ENCODE data around the gene EPB41L2. TPM values are rescaled to one million over a fixed set of nuclear protein-coding genes. Genes with fewer than 3 reads are reported as not detected.
"Not testable (repeated sequence)": the region's sequence is repeated elsewhere in the genome, so short reads cannot be mapped to it uniquely, and the experiment has no call there.

The EPB41L2 gene
- total RNA-seq, 4 donors from 2014 or later = 58.8 to 105 (median 81.3) TPM

GRCh38 chr6:130810307-130811030 is 252.6 kb downstream of the EPB41L2 start:
- DNase-seq = no peak
- intact Hi-C loops (cut with DNase I) = no loop called here
- Histone ChIP-seq H3K4me1 (no peaks in the 10 kb centered on the region), H3K4me3 (replicated peaks in 1 of 3) (no peak overlapping the region), H3K27me3 (no peaks in the 10 kb centered on the region), H3K27ac (no peak overlapping the region), H3K9me3 (no peaks in the 10 kb centered on the region), H3K36me3 (no peaks in the 10 kb centered on the region)
- 58 to 74% methylated on average over 9 of the region's 9 CpGs for WGBS, 2 donors
- TF ChIP-seq POLR2A (IDR thresholded peaks at IDR 0.05) (no peak), CTCF (IDR thresholded peaks at IDR 0.05) (no peak)

DNA sequence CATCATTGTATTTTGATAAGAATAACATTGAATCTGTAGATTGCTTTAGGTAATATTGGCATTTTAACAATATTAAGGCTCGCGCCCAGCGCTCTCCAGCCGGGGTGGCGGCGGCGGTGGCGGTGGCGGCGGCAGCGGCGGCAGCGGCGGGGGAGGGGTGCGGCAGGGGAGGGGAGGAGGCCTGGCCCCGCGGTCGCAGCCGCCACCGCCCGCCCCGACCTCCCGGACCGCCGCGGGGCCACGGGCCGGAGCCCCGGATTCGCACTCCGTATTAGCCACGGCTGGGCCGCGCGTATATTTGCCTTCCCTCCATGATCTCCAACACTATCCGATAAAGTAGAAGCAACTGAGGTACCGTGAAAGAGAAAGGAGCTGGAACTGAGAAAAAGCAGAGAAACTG is 261.7 kb downstream of the EPB41L2 start:
- H3K4me3 ChIP-seq (replicated peaks in 1 of 3); H3K36me3 ChIP-seq; H3K9me3 ChIP-seq; H3K27me3 ChIP-seq; intact Hi-C loops (cut with DNase I); H3K4me1 ChIP-seq; H3K27ac ChIP-seq; DNase-seq: not testable (repeated sequence)
- 98% methylated on average over 35 to 37 of the region's 37 CpGs for WGBS, 2 donors

DNA sequence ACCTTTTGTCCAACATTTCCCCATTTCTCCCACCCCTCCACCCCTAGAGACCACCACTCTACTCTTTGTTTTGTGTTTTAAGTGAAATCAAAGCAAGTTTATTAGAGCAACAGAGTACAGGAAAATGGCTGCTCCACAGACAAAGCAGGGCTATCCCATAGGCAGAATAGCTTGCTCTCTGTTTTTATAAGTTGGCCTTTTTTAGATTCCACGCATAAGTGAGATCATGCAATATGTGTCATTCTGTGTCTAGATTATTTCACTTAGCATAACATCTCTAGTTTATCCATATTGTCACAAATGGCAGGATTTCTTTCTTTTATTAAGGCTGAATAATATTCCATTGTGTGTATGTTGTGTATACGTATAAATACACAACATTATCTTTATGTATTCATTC is 266.0 kb downstream of the EPB41L2 start:
- Histone ChIP-seq H3K9me3 (no peaks in the 10 kb centered on the region), H3K4me3 (replicated peaks in 1 of 3) (no peak overlapping the region), H3K36me3 (no peaks in the 10 kb centered on the region), H3K27ac (no peak overlapping the region), H3K4me1 (peaks cover 0 to 11% of the 10 kb centered on the region in 2 donors), H3K27me3 (no peaks in the 10 kb centered on the region)
- intact Hi-C loops (cut with DNase I) = no loop called here
- TF ChIP-seq CTCF (IDR thresholded peaks at IDR 0.05) = no peak
- TF ChIP-seq POLR2A (IDR thresholded peaks at IDR 0.05) = no peak
- no peak for DNase-seq
- 91 to 92% methylated on average over 2 of the region's 2 CpGs for WGBS, 2 donors

GRCh38 chr6:130796313-130796905 is 266.6 kb downstream of the EPB41L2 start:
- Histone ChIP-seq H3K9me3 (no peaks in the 10 kb centered on the region), H3K36me3 (no peaks in the 10 kb centered on the region), H3K27ac (no peak overlapping the region), H3K27me3 (no peaks in the 10 kb centered on the region), H3K4me1 (peaks cover 0 to 11% of the 10 kb centered on the region in 2 donors), H3K4me3 (replicated peaks in 1 of 3) (no peak overlapping the region)
- DNase-seq = peak in 1 of 2 donors; percentile 12
- TF ChIP-seq CTCF (IDR thresholded peaks at IDR 0.05) (no peak), POLR2A (IDR thresholded peaks at IDR 0.05) (no peak)
- intact Hi-C loops (cut with DNase I) = no loop called here

DNA sequence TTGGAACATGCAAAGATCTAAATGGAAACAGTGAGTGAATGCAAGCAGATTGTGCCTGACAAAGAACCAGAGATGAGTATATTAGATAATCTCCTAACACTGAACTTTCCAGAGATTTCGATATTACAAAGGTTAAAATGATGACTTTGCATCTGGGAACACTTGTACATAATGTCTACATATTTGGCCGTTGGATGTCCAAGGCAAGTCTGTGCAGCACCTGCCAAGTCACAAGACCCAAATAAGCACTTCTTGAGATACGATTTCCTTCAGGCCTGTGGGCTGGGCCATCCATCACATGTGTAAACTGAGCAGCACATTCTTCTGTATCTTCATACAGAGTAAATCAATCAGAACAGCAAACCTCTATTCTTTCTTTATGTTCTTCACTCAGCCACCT is 268.3 kb downstream of the EPB41L2 start:
- WGBS, 2 donors = 58 to 62% methylated on average over 3 of the region's 3 CpGs
- no peak overlapping the region for H3K27ac ChIP-seq
- no peak overlapping the region for H3K4me3 ChIP-seq (replicated peaks in 1 of 3)
- no peaks in the 10 kb centered on the region for H3K36me3 ChIP-seq
- no peaks in the 10 kb centered on the region for H3K27me3 ChIP-seq
- TF ChIP-seq POLR2A (IDR thresholded peaks at IDR 0.05) = no peak
- no peak for TF ChIP-seq CTCF (IDR thresholded peaks at IDR 0.05)
- intact Hi-C loops (cut with DNase I) = no loop called here
- no peak for DNase-seq
- H3K9me3 ChIP-seq = no peaks in the 10 kb centered on the region
- peaks cover 0 to 11% of the 10 kb centered on the region in 2 donors for H3K4me1 ChIP-seq
